NOMO-1 treated with dmso at 0.1 percent for 144 hours (cell line): ENCODE data around the gene ZNF860.
"Not testable (repeated sequence)": the region's sequence is repeated elsewhere in the genome, so short reads cannot be mapped to it uniquely, and the experiment has no call there.

ENCODE experiments used
- DNase-seq: peaks from one replicate; lab custom pipeline; 2025; ENCODE audit not compliant: unreplicated experiment; lab: John Stamatoyannopoulos, UW

ZNF860 gene

GRCh38 chr3:31995026-31995425 lies 13.5 kb downstream of the ZNF860 start:
- not testable (repeated sequence) for DNase-seq

GRCh38 chr3:31996195-31996594 lies 14.6 kb downstream of the ZNF860 start:
- no peak for DNase-seq

DNA sequence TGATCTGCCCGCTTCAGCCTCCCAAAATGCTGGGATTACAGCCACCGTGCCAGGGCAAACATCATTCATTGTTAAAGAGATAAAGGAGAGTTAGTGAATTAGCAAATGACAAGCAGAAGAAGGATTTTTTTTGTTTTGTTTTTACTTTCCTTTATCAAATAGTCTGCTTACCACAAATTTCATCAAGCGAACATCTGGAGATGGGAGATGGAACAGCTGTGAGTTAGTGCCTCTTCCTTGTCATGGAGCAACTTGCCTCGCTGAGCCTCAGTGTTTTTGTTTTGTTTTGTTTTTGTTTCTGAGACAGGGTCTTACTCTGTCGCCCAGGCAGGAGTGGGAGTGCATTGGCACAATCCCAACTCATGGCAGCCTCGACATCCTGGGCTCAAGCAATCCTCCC lies 15.9 kb downstream of the ZNF860 start:
- no peak for DNase-seq

DNA sequence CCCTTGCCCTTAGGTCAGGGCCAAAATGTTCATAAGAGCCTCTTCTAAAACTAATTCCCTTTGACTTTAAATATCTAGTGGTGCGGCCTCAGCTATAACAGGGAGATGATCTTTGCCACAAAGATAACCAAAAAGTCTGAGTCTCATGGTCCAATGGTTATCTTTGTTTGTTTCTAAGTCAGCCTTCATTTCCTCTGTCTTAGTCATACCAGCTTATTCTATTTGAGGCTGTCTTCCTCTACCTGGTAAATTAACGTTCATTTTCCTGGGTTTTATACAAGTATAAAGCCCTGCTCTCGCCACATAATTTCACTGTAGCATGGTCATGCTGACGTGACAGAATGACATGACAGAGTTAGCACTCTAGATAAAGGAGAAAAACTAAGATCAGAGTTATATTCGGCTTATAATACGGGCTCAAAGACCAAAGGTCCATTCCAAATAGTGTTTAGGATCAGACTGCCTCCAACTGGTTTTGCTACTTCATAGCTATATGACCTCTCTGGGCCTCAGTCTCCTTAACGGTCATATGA lies 18.4 kb downstream of the ZNF860 start:
- DNase-seq, result no peak

- DNase-seq, result no peak
These were observed 19.3 kb downstream of the ZNF860 start for GRCh38 chr3:32000877-32001276.

- DNase-seq, result no peak
These were observed 21.2 kb downstream of the ZNF860 start for GRCh38 chr3:32002561-32003368.

DNA sequence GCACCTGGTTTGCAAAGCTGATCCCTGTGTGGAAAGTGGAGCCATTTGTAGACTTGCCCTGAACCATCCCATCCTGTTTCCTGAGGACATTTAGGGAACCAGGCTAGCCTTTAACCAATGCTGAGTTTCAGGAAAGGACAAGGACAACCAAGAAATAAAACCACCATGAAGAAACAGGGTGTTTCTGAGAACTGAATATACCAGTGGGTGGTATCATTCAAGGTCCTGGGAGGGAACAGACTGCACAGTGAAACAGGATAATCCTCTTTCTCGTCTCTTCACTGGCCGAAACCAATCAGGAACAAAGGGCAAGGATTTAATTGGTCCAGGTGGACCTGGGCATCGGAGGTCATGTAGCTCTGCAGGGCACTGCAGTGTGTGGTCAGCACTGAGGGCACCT lies 21.8 kb downstream of the ZNF860 start:
- no peak for DNase-seq

- no peak for DNase-seq
These were observed 22.7 kb downstream of the ZNF860 start for GRCh38 chr3:32004113-32004765.

DNA sequence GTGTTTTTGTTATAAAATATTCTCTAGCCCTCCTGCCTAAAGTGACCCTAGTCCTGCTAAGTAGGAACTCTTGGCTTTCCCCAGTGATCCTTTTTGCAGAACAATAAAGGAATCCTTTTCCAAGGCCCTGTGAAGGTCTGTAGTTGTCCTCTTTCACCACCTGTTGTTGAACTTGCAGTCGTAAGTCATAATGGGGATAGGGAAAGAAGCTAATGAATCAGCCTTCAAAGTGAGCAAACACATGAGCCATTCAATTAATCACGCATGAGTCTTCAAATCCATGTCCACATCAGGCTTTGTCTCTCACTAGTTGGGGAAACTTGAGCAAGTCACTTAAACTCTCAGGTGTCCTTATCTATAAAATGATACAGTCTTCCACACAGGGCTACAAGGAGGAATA lies 27.6 kb downstream of the ZNF860 start:
- DNase-seq, result no peak

- DNase-seq, result no peak
These were observed 28.4 kb downstream of the ZNF860 start for GRCh38 chr3:32009957-32010356.

GRCh38 chr3:32010699-32011098 lies 29.1 kb downstream of the ZNF860 start:
- not testable (repeated sequence) for DNase-seq

- DNase-seq, result not testable (repeated sequence)
These were observed 34.1 kb downstream of the ZNF860 start for GRCh38 chr3:32015638-32016037.

GRCh38 chr3:32017286-32017685 lies 35.7 kb downstream of the ZNF860 start:
- no peak for DNase-seq

GRCh38 chr3:32018757-32019564 lies 37.4 kb downstream of the ZNF860 start:
- no peak for DNase-seq

GRCh38 chr3:32021155-32021554 lies 39.6 kb downstream of the ZNF860 start:
- DNase-seq, result no peak

- no peak for DNase-seq
These were observed 40.2 kb downstream of the ZNF860 start for GRCh38 chr3:32021748-32022147.

DNA sequence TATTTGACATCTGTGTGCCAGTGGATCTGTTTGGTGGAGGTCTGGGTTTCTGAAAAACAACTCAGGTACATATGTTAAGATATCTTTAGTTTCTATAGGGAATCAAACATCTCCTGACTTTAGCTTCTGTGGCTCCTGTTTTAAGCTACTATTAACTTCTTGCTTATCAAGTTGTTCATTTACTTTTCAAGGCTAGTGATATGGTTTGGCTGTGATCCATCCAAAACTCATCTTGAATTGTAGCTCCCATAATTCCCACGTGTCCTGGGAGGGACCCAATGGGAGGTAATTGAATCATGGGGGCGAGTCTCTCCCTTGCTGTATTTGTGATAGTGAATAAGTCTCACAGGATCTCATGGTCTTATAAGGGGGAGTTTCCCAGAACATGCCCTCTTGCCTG lies 41.4 kb downstream of the ZNF860 start:
- no peak for DNase-seq

DNA sequence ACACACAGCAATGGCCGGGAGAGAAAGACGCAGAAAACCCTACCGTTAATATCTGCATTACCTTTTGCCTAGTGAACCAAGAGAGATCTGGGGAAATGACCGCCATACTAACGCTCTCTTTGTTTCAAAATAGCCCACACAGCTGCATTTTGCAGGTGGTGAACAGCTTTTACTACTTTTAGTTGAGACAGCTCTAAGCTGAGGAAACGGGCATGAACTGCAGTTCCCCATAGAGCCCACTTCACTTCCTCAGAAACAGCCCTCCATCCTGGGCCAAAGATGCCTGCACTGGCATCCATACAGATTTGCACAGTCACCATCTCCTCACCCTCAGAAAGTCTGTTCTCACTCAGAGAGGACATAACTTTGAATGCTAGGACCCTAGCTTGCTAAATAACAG lies 45.0 kb downstream of the ZNF860 start:
- DNase-seq, result peak; percentile 16

DNA sequence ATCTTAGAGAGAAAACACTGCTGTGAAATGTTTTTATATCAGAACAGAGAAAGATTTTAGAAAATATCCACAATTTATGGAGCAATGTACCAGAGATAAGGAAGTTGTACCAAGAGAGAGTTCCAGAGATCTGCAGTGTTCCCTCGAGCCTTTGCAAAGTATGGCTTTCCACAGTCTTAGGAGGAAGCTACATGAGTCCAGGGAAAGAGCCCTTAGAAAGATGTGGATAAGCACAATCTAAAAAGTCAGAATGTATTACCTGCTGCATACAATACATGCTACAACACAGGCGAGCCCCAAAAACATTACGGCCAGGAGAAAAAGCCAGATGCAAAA lies 56.4 kb downstream of the ZNF860 start:
- no peak for DNase-seq

DNA sequence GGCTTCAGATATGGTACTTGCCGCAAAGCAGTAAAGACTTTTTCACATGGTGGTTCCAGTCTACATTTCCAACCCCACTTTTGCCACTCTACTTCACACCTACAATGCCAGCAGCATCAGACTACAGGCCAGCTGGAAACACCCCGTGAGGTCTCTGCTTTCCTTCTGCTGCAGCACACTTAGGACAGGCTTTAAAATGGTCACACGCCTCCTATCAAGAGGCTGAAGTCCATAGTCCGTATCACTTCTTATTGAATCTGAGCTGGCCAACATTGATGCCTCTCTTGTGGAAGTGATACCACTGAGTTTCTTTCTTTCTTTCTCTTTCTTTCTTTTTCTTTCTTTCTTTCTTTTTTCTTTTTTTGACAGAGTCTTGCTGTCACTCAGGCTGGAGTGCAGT lies 59.8 kb downstream of the ZNF860 start:
- DNase-seq, result no peak
